Measurements from ENCODE around the gene GPATCH11. TPM values are rescaled to one million over a fixed set of nuclear protein-coding genes. Genes with fewer than 3 reads are reported as not detected.

GPATCH11 gene
- 10 to 100 TPM in 1 of 4 donors, 1 to 10 TPM in 3; 3.2 to 14.2 (median 5.6) TPM for total RNA-seq

DNA sequence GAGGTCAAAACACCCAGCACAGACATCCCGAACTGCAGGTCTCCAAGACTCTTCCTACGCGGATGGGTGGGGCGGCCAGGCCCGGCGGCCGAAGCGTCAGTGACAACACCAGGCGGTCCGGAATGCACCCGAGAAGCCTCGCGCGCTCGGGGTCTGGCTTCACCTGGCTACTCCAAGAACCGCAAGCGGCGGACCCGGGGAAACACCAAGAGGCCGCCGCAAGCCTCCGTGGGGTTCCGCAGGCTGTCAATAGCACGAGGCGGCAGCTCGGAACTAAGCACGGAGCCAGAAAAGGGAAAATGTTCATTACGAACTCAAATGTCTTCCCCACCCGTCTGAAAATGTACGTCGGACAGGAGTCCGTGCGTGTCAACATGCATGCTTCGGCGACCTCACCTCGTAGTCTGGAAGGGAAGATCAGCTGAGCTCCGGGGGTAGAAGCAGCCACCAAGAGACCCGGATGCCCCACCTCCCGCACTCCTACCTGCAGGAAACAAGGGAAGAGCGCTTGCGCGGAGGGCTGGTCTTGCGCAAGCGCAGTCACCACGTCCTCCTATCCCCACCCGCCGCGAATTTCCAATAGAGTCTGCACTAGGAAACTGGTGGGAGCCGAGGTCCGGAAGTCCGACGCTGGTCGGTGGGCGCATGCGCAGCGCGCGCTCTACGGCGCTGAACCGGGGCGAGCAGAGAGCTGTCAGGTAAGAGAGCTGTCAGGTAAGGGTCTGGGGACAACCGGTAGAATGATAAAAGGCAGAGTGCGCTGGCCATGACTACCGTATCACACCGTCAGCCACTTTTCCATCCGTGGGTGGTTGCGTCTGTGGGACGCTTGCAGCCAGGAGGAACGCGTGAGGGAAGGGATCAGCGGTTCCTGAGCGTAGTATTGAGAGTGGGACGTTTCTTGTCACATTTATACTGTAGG is at the start of gene GPATCH11, which contains the start of gene HEATR5B:
TSS of gene GPATCH11 (plus strand) at position 646 of the 922 bp plus-strand sequence. CDS start 3,864 bp downstream, outside the sequence.
TSS of gene HEATR5B (minus strand) at position 500 of the 922 bp plus-strand sequence. CDS start 958 bp downstream, outside the sequence.
- Histone ChIP-seq H3K36me3 (peaks cover 8% of the 10 kb centered on the region), H3K4me1 (peaks cover 33% of the 10 kb centered on the region), H3K27me3 (no peaks in the 10 kb centered on the region), H3K9me3 (no peaks in the 10 kb centered on the region), H3K4me3 (peak within 1 kb of the TSS; percentile 86), H3K27ac (peak within 1 kb of the TSS; percentile 73)
- 1% methylated on average over 64 of the region's 74 CpGs for WGBS
- DNase-seq (ENCODE audit: low spot score in 2 of 2) = peak; percentile 95
- TF ChIP-seq POLR2A (IDR thresholded peaks at IDR 0.05) (no peak), EP300 (IDR thresholded peaks at IDR 0.05) (no peak), POLR2AphosphoS5 (IDR thresholded peaks at IDR 0.05) (no peak), CTCF (IDR thresholded peaks at IDR 0.05) (no peak)

DNA sequence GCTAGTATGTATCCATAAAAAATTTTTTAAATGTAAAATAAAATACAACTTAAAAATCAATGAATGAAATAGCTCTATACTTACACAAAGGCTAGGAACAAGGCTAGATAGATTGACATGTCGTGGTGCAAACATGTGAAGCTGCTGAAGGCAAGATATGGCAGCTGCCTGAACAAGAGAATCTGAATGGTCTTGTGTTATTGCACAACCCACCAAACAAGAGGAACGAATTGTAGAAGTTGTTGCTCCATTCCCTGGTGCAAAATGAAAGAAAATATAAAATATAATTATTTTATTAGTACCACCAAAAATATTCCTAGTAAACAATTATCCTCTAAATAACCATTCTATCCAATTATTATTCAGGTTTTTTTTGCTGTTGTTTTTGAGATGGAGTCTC is 46.5 kb upstream of the GPATCH11 start:
- TF ChIP-seq EP300 (IDR thresholded peaks at IDR 0.05) (no peak), CTCF (IDR thresholded peaks at IDR 0.05) (no peak), POLR2A (IDR thresholded peaks at IDR 0.05) (no peak), POLR2AphosphoS5 (IDR thresholded peaks at IDR 0.05) (no peak)
- peaks cover 62% of the 10 kb centered on the region for H3K36me3 ChIP-seq

GRCh38 chr2:37039580-37039979 is 44.7 kb upstream of the GPATCH11 start:
- Histone ChIP-seq H3K36me3 (peaks cover 56% of the 10 kb centered on the region), H3K4me1 (no peaks in the 10 kb centered on the region), H3K27ac (no peak overlapping the region), H3K4me3 (no peak overlapping the region), H3K9me3 (no peaks in the 10 kb centered on the region), H3K27me3 (no peaks in the 10 kb centered on the region)
- 94% methylated on average over 3 of the region's 3 CpGs for WGBS
- DNase-seq (ENCODE audit: low spot score in 2 of 2) = no peak
- TF ChIP-seq EP300 (IDR thresholded peaks at IDR 0.05) (no peak), CTCF (IDR thresholded peaks at IDR 0.05) (no peak), POLR2AphosphoS5 (IDR thresholded peaks at IDR 0.05) (no peak), POLR2A (IDR thresholded peaks at IDR 0.05) (no peak)

More for the DNA sequence above, 46.5 kb upstream of the GPATCH11 start:
- Histone ChIP-seq H3K9me3 (no peaks in the 10 kb centered on the region), H3K4me1 (no peaks in the 10 kb centered on the region), H3K27ac (no peak overlapping the region), H3K4me3 (no peak overlapping the region), H3K27me3 (no peaks in the 10 kb centered on the region)
- DNase-seq (ENCODE audit: low spot score in 2 of 2) = no peak
- WGBS = 74% methylated on average over 2 of the region's 2 CpGs

DNA sequence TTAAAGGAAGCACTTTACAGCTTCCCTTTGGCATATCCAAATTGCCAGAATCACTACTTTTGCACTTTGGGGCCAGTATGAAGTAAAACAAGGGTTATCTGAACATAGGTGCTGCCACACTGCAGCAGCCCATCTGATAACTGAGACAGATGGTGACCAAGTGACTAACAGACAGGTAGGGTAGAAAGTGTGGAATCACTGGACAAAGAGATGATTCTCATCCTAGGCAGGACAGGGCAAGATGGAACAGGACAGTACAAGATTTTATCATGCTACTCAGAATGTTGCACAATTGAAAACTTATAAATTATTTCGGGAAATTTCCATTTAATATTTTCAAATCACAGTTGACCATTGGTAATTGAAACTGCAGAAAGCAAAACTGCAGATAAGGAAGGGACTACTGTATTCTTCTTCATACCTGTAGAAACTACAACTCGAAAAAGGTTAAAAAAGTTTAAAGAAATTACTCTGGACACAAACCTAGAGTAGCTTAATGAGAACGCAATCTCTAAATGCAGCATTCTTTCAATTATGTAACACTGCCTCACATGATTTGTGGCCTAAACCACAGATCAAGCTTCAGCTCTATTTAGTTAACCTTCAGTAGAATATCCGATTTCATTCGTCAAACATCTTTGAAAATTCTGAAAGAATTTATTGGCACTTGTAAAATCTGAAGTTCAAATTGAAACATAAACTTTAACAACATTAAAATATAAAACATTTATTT is 31.6 kb upstream of the GPATCH11 start:
- H3K4me1 ChIP-seq = no peaks in the 10 kb centered on the region
- H3K4me3 ChIP-seq = no peak overlapping the region
- H3K27ac ChIP-seq = no peak overlapping the region
- H3K27me3 ChIP-seq = no peaks in the 10 kb centered on the region
- H3K36me3 ChIP-seq = peaks cover 79% of the 10 kb centered on the region
- no peaks in the 10 kb centered on the region for H3K9me3 ChIP-seq
- DNase-seq (ENCODE audit: low spot score in 2 of 2) = no peak
- TF ChIP-seq CTCF (IDR thresholded peaks at IDR 0.05) (no peak), EP300 (IDR thresholded peaks at IDR 0.05) (no peak), POLR2A (IDR thresholded peaks at IDR 0.05) (no peak), POLR2AphosphoS5 (IDR thresholded peaks at IDR 0.05) (no peak)
- WGBS = 73% methylated on average over 5 of the region's 5 CpGs
